CD14-positive monocyte (primary cell): ENCODE measurements around the gene RPS29. TPM values are rescaled to one million over a fixed set of nuclear protein-coding genes. Genes with fewer than 3 reads are reported as not detected.

ENCODE experiments used
- DNase-seq, 3 donors: peaks; one replicate each; pipeline ENCODE4 v3.0.0-alpha.2; 2011 to 2022
- H2AFZ ChIP-seq: 2 replicates; pipeline ENCODE4 v1.6.0; 2012; ENCODE audit warnings: mild to moderate bottlenecking, low read depth, low read length, inconsistent platforms; ENCODE audit not compliant: insufficient read depth, poor library complexity, severe bottlenecking
- H3K27ac ChIP-seq, 2 donors: 1 replicate in 1 of 2; 2 replicates in 1 of 2; pipeline ENCODE4 v1.5.1; 2012 to 2013; ENCODE audit warnings: low read length in 2 of 2, control low read depth in 1 of 2, inconsistent platforms in 1 of 2, low read depth in 1 of 2, mild to moderate bottlenecking in 1 of 2
- H3K27me3 ChIP-seq, 2 donors: one replicate each; pipeline versions ENCODE4 v1.6.0 to v1.6.1; 2011 to 2013; ENCODE audit warnings: low read length in 2 of 2; ENCODE audit not compliant: control insufficient read depth in 2 of 2, insufficient read depth in 2 of 2
- H3K36me3 ChIP-seq, 2 donors: replicated peaks in 1 of 2; 1 replicate in 1 of 2; 2 replicates in 1 of 2; pipeline versions ENCODE4 v1.5.1 to v1.6.1; 2012 to 2013; ENCODE audit warnings: low read length in 2 of 2, control low read depth in 1 of 2, inconsistent platforms in 1 of 2, mild to moderate bottlenecking in 1 of 2; ENCODE audit not compliant: insufficient read depth in 2 of 2, control insufficient read depth in 1 of 2
- H3K4me1 ChIP-seq, 2 donors: 1 replicate in 1 of 2; 2 replicates in 1 of 2; pipeline versions ENCODE4 v1.5.1 to v1.6.1; 2012 to 2013; ENCODE audit warnings: low read length in 2 of 2, control low read depth in 1 of 2, inconsistent platforms in 1 of 2, mild to moderate bottlenecking in 1 of 2, moderate library complexity in 1 of 2; ENCODE audit not compliant: insufficient read depth in 2 of 2, control insufficient read depth in 1 of 2
- H3K4me2 ChIP-seq: replicated peaks from 2 replicates; pipeline ENCODE3; 2012; ENCODE audit warnings: low read length, moderate library complexity, mild to moderate bottlenecking; ENCODE audit not compliant: poor library complexity, severe bottlenecking; ENCODE audit errors: extremely low read depth
- H3K4me3 ChIP-seq, 3 experiments: fragments of 200-600 bp in 1 of 3; sonication (generic) in 1 of 3; replicated peaks in 1 of 3; 1 replicate in 2 of 3; 2 replicates in 1 of 3; pipeline ENCODE4 v1.5.1; 2011 to 2013; ENCODE audit warnings: low read length in 3 of 3, mild to moderate bottlenecking in 3 of 3, control low read depth in 2 of 3, low read depth in 2 of 3, inconsistent platforms in 1 of 3, moderate library complexity in 1 of 3
- H3K79me2 ChIP-seq: 2 replicates; pipeline ENCODE4 v1.6.0; 2012; ENCODE audit warnings: mild to moderate bottlenecking, control low read depth, inconsistent platforms, low read length, moderate library complexity; ENCODE audit not compliant: insufficient read depth
- H3K9ac ChIP-seq: 2 replicates; pipeline ENCODE4 v1.6.0; 2017; ENCODE audit warnings: low read length, mild to moderate bottlenecking; ENCODE audit not compliant: insufficient read depth, poor library complexity, severe bottlenecking
- H3K9me3 ChIP-seq, 2 donors: replicated peaks in 1 of 2; 1 replicate in 1 of 2; 2 replicates in 1 of 2; pipeline versions ENCODE4 v1.5.1 to v1.6.1; 2012 to 2013; ENCODE audit warnings: low read length in 2 of 2, control low read depth in 1 of 2; ENCODE audit not compliant: control insufficient read depth in 1 of 2, insufficient read depth in 1 of 2
- H4K20me1 ChIP-seq: 2 replicates; pipeline ENCODE4 v1.6.0; 2012; ENCODE audit warnings: mild to moderate bottlenecking, low read length, control low read depth, moderate library complexity; ENCODE audit not compliant: insufficient read depth
- H3K27ac Mint-ChIP-seq, 7 donors: one replicate each; pipeline ENCODE4 v1.8.0; 2020; ENCODE audit warnings: mild to moderate bottlenecking in 7 of 7, mixed read lengths in 7 of 7, moderate library complexity in 6 of 7, inconsistent platforms in 2 of 7
- H3K27me3 Mint-ChIP-seq, 3 donors: one replicate each; pipeline ENCODE4 v1.8.0; 2021 to 2022; ENCODE audit warnings: low read depth in 3 of 3, mild to moderate bottlenecking in 3 of 3, mixed read lengths in 3 of 3, moderate library complexity in 3 of 3, inconsistent platforms in 1 of 3
- H3K36me3 Mint-ChIP-seq, 2 donors: one replicate each; pipeline ENCODE4 v1.8.0; 2020; ENCODE audit warnings: mixed read lengths in 2 of 2, inconsistent platforms in 1 of 2, mild to moderate bottlenecking in 1 of 2
- H3K4me1 Mint-ChIP-seq: one replicate; pipeline ENCODE4 v1.8.0; 2020; ENCODE audit warnings: mild to moderate bottlenecking, mixed read lengths
- H3K4me3 Mint-ChIP-seq, 2 donors: one replicate each; pipeline ENCODE4 v1.8.0; 2020; ENCODE audit warnings: mild to moderate bottlenecking in 2 of 2, mixed read lengths in 2 of 2, moderate library complexity in 1 of 2
- H3K9me3 Mint-ChIP-seq, 7 donors: one replicate each; pipeline ENCODE4 v1.8.0; 2020 to 2022; ENCODE audit warnings: mixed read lengths in 7 of 7, mild to moderate bottlenecking in 6 of 7, moderate library complexity in 6 of 7, inconsistent platforms in 2 of 7
- WGBS: methylation state at CpG from one replicate; pipeline ENCODE4 v1.1.5; 2013; ENCODE audit warnings: missing lambda C conversion rate; ENCODE audit not compliant: insufficient coverage; 5-methylcytosine and 5-hydroxymethylcytosine counted together
- intact Hi-C, 2 donors: fragments of 100-400 bp; cut with micrococcal nuclease; formaldehyde crosslinking; loops; one replicate each; pipeline versions ENCODE4 v1.15.0 to v1.15.1; 2023
- polyA plus RNA-seq, 3 donors: library from polyadenylated mRNA; depleted of rRNA in 1 of 3; unstranded in 2 of 3; stranded (reverse) in 1 of 3; fragments of 300-500 nt in 2 of 3; fragments of >200 nt in 1 of 3; fragmentation: Illumina TruSeq in 2 of 3; gene quantifications; 1 replicate in 2 of 3; 2 replicates in 1 of 3; pipeline ENCODE4 v1.2.3, GENCODE V29; 2012 to 2021
- TF ChIP-seq, protein P1 (sequence below): fragments of 200-600 bp; IDR thresholded peaks from one replicate; pipeline ENCODE4 v1.8.0; 2022; ENCODE audit warnings: antibody characterized with exemption, mild to moderate bottlenecking

Gene RPS29
- polyA plus RNA-seq, 3 donors = 2,325 to 4,497 (median 2,965) TPM

DNA sequence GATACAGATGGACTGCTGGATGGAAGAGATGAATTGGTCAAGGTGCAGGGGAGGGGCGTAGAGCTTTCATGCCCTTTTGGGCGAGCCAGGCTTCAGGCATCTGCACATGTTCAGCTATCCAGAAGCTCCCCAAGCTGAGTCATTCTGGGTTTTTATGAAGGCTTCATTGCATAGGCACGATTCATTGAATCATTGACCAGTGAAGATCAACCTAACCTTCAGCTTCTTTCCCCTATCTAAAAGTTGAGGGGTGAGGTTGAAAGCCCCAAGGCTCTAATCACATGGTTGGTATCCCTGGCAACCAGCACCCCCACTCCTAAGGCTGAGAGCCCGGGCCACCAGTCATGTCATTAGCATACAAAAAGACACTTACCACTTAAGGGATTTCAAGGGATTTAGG is 36.3 kb downstream of the RPS29 start:
- no peak for DNase-seq
- 90% methylated on average over 2 of the region's 4 CpGs for WGBS
- Histone ChIP-seq H3K4me3 (no peak overlapping the region), H3K79me2 (no peaks in the 10 kb centered on the region), H3K4me2 (no peak overlapping the region), H3K27me3 (no peaks in the 10 kb centered on the region), H3K9ac (no peak overlapping the region), H4K20me1 (no peaks in the 10 kb centered on the region), H3K27ac (no peak overlapping the region), H3K36me3 (no peaks in the 10 kb centered on the region), H3K4me1 (no peaks in the 10 kb centered on the region), H2AFZ (no peak overlapping the region), H3K9me3 (no peaks in the 10 kb centered on the region)
- Mint-ChIP-seq H3K27me3 (peaks cover 0 to 6% (median 5%) of the 10 kb centered on the region in 3 donors), H3K4me1 (no peaks in the 10 kb centered on the region), H3K4me3 (no peak overlapping the region), H3K36me3 (no peaks in the 10 kb centered on the region), H3K27ac (peak overlapping the region in 1 of 7 donors; percentile 50), H3K9me3 (peaks cover 0 to 9% (median 0%) of the 10 kb centered on the region in 7 donors)
- intact Hi-C loops = no loop called here
- TF ChIP-seq, protein P1, sequence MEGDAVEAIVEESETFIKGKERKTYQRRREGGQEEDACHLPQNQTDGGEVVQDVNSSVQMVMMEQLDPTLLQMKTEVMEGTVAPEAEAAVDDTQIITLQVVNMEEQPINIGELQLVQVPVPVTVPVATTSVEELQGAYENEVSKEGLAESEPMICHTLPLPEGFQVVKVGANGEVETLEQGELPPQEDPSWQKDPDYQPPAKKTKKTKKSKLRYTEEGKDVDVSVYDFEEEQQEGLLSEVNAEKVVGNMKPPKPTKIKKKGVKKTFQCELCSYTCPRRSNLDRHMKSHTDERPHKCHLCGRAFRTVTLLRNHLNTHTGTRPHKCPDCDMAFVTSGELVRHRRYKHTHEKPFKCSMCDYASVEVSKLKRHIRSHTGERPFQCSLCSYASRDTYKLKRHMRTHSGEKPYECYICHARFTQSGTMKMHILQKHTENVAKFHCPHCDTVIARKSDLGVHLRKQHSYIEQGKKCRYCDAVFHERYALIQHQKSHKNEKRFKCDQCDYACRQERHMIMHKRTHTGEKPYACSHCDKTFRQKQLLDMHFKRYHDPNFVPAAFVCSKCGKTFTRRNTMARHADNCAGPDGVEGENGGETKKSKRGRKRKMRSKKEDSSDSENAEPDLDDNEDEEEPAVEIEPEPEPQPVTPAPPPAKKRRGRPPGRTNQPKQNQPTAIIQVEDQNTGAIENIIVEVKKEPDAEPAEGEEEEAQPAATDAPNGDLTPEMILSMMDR = no peak

DNA sequence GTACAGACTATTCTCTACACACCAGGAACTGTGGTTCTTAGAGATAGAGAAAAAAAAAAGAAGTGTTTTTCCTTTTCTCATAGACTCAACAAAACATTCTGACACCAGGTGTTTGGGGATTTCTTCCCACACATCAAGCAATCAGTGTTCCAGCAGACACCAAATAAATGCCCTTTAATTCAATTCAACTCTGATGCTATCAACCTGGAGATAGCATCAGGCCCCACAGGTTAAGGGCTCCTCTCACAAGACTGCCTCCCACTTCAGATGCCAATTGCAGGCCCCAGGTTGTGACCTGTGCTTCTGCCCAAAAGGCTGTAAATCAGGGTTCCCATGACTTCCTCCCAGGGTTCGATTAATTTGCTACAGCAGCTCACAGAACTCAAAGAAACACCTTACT is 36.7 kb downstream of the RPS29 start:
- Mint-ChIP-seq H3K36me3 (no peaks in the 10 kb centered on the region), H3K27me3 (peaks cover 0 to 4% (median 4%) of the 10 kb centered on the region in 3 donors), H3K9me3 (peaks cover 0 to 9% (median 0%) of the 10 kb centered on the region in 7 donors), H3K4me3 (no peak overlapping the region), H3K4me1 (no peaks in the 10 kb centered on the region), H3K27ac (peak overlapping the region in 1 of 7 donors; percentile 50)
- no peaks in the 10 kb centered on the region for H3K4me1 ChIP-seq
- DNase-seq = no peak
- H3K27ac ChIP-seq = no peak overlapping the region
- intact Hi-C loops = no loop called here
- no peaks in the 10 kb centered on the region for H4K20me1 ChIP-seq
- no peak overlapping the region for H2AFZ ChIP-seq
- no peak overlapping the region for H3K9ac ChIP-seq
- H3K4me3 ChIP-seq = no peak overlapping the region
- TF ChIP-seq, protein P1 = no peak
- H3K4me2 ChIP-seq = no peak overlapping the region
- no peaks in the 10 kb centered on the region for H3K36me3 ChIP-seq
- H3K27me3 ChIP-seq = no peaks in the 10 kb centered on the region
- no peaks in the 10 kb centered on the region for H3K79me2 ChIP-seq
- no CpG with 5 or more reads among the region's 1 CpG for WGBS
- no peaks in the 10 kb centered on the region for H3K9me3 ChIP-seq
